Measurements from ENCODE around the gene SSR2. TPM values are rescaled to one million over a fixed set of nuclear protein-coding genes. Genes with fewer than 3 reads are reported as not detected.

SSR2 gene
- total RNA-seq, 1 donor from 2014 or later = 236 TPM

- Mint-ChIP-seq H3K36me3 (ENCODE audit: low read depth, unreplicated experiment) (peaks cover 29% of the 10 kb centered on the region), H3K4me1 (ENCODE audit: low read depth, unreplicated experiment) (peaks cover 10% of the 10 kb centered on the region), H3K27ac (ENCODE audit: unreplicated experiment) (peak overlapping the region; percentile 83), H3K4me3 (ENCODE audit: unreplicated experiment) (peak overlapping the region; percentile 54), H3K27me3 (ENCODE audit: low read depth, unreplicated experiment) (no peaks in the 10 kb centered on the region), H3K9me3 (ENCODE audit: unreplicated experiment) (no peaks in the 10 kb centered on the region)
- peaks cover 16% of the 10 kb centered on the region for H3K36me3 ChIP-seq (ENCODE audit: insufficient read depth, low read length)
- no peaks in the 10 kb centered on the region for H3K9me3 ChIP-seq (ENCODE audit: insufficient read depth, low read depth, low read length)
- no peak overlapping the region for H3K27ac ChIP-seq (ENCODE audit: low read depth, low read length)
- no peak overlapping the region for H2AFZ ChIP-seq (ENCODE audit: low read depth, low read length)
- peaks cover 34% of the 10 kb centered on the region for H3K79me2 ChIP-seq (ENCODE audit: insufficient read depth, low read length)
- no peak overlapping the region for H3K9ac ChIP-seq (ENCODE audit: low read length)
- DNase-seq (ENCODE audit: low read depth) (no peak), FAIRE-seq (no peak)
- peaks cover 27% of the 10 kb centered on the region for H4K20me1 ChIP-seq (ENCODE audit: insufficient read depth, low read length)
- no peaks in the 10 kb centered on the region for H3K27me3 ChIP-seq (ENCODE audit: insufficient read depth, low read length)
- no peak overlapping the region for H3K4me3 ChIP-seq (ENCODE audit: insufficient read depth, low read depth, low read length)
- TF ChIP-seq, protein P1, sequence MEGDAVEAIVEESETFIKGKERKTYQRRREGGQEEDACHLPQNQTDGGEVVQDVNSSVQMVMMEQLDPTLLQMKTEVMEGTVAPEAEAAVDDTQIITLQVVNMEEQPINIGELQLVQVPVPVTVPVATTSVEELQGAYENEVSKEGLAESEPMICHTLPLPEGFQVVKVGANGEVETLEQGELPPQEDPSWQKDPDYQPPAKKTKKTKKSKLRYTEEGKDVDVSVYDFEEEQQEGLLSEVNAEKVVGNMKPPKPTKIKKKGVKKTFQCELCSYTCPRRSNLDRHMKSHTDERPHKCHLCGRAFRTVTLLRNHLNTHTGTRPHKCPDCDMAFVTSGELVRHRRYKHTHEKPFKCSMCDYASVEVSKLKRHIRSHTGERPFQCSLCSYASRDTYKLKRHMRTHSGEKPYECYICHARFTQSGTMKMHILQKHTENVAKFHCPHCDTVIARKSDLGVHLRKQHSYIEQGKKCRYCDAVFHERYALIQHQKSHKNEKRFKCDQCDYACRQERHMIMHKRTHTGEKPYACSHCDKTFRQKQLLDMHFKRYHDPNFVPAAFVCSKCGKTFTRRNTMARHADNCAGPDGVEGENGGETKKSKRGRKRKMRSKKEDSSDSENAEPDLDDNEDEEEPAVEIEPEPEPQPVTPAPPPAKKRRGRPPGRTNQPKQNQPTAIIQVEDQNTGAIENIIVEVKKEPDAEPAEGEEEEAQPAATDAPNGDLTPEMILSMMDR (IDR thresholded peaks at IDR 0.05; ENCODE audit: insufficient read depth, low read depth, low read length) = no peak
- no peak for TF ChIP-seq EZH2 (IDR thresholded peaks at IDR 0.05; ENCODE audit: insufficient read depth, low read length)
- no peak overlapping the region for H3K4me2 ChIP-seq (ENCODE audit: low read length)
- H3K4me1 ChIP-seq (ENCODE audit: insufficient read depth, low read length) = peaks cover 6% of the 10 kb centered on the region
Observed at GRCh38 chr1:156051011-156051725, 30.4 kb upstream of the SSR2 start.

- Histone ChIP-seq H3K79me2 (ENCODE audit: insufficient read depth, low read length) (peaks cover 27% of the 10 kb centered on the region), H3K4me2 (ENCODE audit: low read length) (no peak overlapping the region), H3K27me3 (ENCODE audit: insufficient read depth, low read length) (no peaks in the 10 kb centered on the region), H3K4me1 (ENCODE audit: insufficient read depth, low read length) (peaks cover 2% of the 10 kb centered on the region), H3K27ac (ENCODE audit: low read depth, low read length) (no peak overlapping the region), H4K20me1 (ENCODE audit: insufficient read depth, low read length) (peaks cover 27% of the 10 kb centered on the region), H3K9ac (ENCODE audit: low read length) (no peak overlapping the region), H2AFZ (ENCODE audit: low read depth, low read length) (no peak overlapping the region), H3K4me3 (ENCODE audit: insufficient read depth, low read depth, low read length) (no peak overlapping the region), H3K9me3 (ENCODE audit: insufficient read depth, low read depth, low read length) (no peaks in the 10 kb centered on the region), H3K36me3 (ENCODE audit: insufficient read depth, low read length) (peaks cover 16% of the 10 kb centered on the region)
- Mint-ChIP-seq H3K4me1 (ENCODE audit: low read depth, unreplicated experiment) (peaks cover 10% of the 10 kb centered on the region), H3K4me3 (ENCODE audit: unreplicated experiment) (no peak overlapping the region), H3K27me3 (ENCODE audit: low read depth, unreplicated experiment) (no peaks in the 10 kb centered on the region), H3K9me3 (ENCODE audit: unreplicated experiment) (no peaks in the 10 kb centered on the region), H3K36me3 (ENCODE audit: low read depth, unreplicated experiment) (peaks cover 30% of the 10 kb centered on the region), H3K27ac (ENCODE audit: unreplicated experiment) (peak overlapping the region; percentile 47)
- no peak for TF ChIP-seq EZH2 (IDR thresholded peaks at IDR 0.05; ENCODE audit: insufficient read depth, low read length)
- TF ChIP-seq, protein P1 (IDR thresholded peaks at IDR 0.05; ENCODE audit: insufficient read depth, low read depth, low read length) = no peak
- DNase-seq (ENCODE audit: low read depth) (no peak), FAIRE-seq (no peak)
Observed at GRCh38 chr1:156050376-156050775, 29.6 kb upstream of the SSR2 start.

- Mint-ChIP-seq H3K27me3 (ENCODE audit: low read depth, unreplicated experiment) (no peaks in the 10 kb centered on the region), H3K36me3 (ENCODE audit: low read depth, unreplicated experiment) (peaks cover 33% of the 10 kb centered on the region), H3K27ac (ENCODE audit: unreplicated experiment) (peak overlapping the region; percentile 41), H3K4me3 (ENCODE audit: unreplicated experiment) (no peak overlapping the region), H3K9me3 (ENCODE audit: unreplicated experiment) (no peaks in the 10 kb centered on the region), H3K4me1 (ENCODE audit: low read depth, unreplicated experiment) (peaks cover 10% of the 10 kb centered on the region)
- Histone ChIP-seq H3K9ac (ENCODE audit: low read length) (no peak overlapping the region), H3K4me2 (ENCODE audit: low read length) (no peak overlapping the region), H3K9me3 (ENCODE audit: insufficient read depth, low read depth, low read length) (no peaks in the 10 kb centered on the region), H3K27me3 (ENCODE audit: insufficient read depth, low read length) (no peaks in the 10 kb centered on the region), H3K79me2 (ENCODE audit: insufficient read depth, low read length) (peaks cover 21% of the 10 kb centered on the region), H3K36me3 (ENCODE audit: insufficient read depth, low read length) (peaks cover 19% of the 10 kb centered on the region), H3K4me3 (ENCODE audit: insufficient read depth, low read depth, low read length) (no peak overlapping the region), H2AFZ (ENCODE audit: low read depth, low read length) (no peak overlapping the region), H3K4me1 (ENCODE audit: insufficient read depth, low read length) (no peaks in the 10 kb centered on the region), H3K27ac (ENCODE audit: low read depth, low read length) (no peak overlapping the region), H4K20me1 (ENCODE audit: insufficient read depth, low read length) (peaks cover 27% of the 10 kb centered on the region)
- FAIRE-seq = no peak
- TF ChIP-seq, protein P1 (IDR thresholded peaks at IDR 0.05; ENCODE audit: insufficient read depth, low read depth, low read length) = no peak
- no peak for TF ChIP-seq EZH2 (IDR thresholded peaks at IDR 0.05; ENCODE audit: insufficient read depth, low read length)
- DNase-seq (ENCODE audit: low read depth) = no peak
Observed at GRCh38 chr1:156048663-156049258, 28.0 kb upstream of the SSR2 start.
